Stomach (tissue), 4 donors: ENCODE results near the gene MTF2.

ENCODE experiments used
- EP300 ChIP-seq: sonication (generic); formaldehyde crosslinking; IDR thresholded peaks from one replicate; pipeline ENCODE4 v1.6.1; 2017; ENCODE audit warnings: antibody characterized with exemption
- TF ChIP-seq, protein P1 (sequence below), 7 experiments: fragments of 450-650 bp in 4 of 7; fragments of 200-600 bp in 3 of 7; sonication (generic) in 3 of 7; IDR thresholded peaks; one replicate each; pipeline ENCODE4 v1.5.1; 2016 to 2019; ENCODE audit warnings: antibody characterized with exemption in 7 of 7, control low read depth in 2 of 7, mild to moderate bottlenecking in 1 of 7

DNA sequence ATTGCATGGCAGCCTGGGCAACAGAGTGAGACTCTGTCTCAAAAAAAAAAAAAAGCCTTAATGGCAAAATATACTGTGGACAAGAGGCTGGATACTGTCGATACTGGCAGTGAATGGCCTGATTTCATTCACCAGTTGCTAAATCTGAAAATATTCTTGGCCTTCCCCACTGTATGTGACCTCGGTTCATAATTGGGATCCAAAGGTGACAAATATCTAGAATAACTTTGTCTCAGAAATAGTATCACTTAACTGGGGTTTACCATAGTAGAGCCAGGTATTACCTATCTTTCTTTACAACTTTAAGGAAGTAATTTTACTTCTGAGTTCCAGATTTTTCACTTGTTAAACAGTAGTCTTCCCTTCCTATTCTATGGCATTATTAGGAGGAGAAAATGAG lies 8.4 kb downstream of the MTF2 start:
- TF ChIP-seq, protein P1, sequence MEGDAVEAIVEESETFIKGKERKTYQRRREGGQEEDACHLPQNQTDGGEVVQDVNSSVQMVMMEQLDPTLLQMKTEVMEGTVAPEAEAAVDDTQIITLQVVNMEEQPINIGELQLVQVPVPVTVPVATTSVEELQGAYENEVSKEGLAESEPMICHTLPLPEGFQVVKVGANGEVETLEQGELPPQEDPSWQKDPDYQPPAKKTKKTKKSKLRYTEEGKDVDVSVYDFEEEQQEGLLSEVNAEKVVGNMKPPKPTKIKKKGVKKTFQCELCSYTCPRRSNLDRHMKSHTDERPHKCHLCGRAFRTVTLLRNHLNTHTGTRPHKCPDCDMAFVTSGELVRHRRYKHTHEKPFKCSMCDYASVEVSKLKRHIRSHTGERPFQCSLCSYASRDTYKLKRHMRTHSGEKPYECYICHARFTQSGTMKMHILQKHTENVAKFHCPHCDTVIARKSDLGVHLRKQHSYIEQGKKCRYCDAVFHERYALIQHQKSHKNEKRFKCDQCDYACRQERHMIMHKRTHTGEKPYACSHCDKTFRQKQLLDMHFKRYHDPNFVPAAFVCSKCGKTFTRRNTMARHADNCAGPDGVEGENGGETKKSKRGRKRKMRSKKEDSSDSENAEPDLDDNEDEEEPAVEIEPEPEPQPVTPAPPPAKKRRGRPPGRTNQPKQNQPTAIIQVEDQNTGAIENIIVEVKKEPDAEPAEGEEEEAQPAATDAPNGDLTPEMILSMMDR (IDR thresholded peaks at IDR 0.05) = no peak
- TF ChIP-seq EP300 = no peak
